ENCODE measurements around the gene AOC2. TPM values are rescaled to one million over a fixed set of nuclear protein-coding genes. Genes with fewer than 3 reads are reported as not detected.

Gene AOC2
- total and polyA plus RNA-seq, 10 of the 15 experiments (the other 5 are each of a cell fraction or from before 2014, with no cell fraction given) = 0.08 to 1.9 (median 0.62) TPM

Small RNA genes lying within 50 kb of the gene (microRNA-seq; reads per million reads assigned to microRNA genes)
- gene MIR6781 = 1.3 reads per million

Small RNA genes lying within 50 kb of the gene (small RNA-seq; reads per million reads assigned to genes)
- gene MIR6781 (0.12 reads per million), gene RNU6-287P (not detected)

Other genes starting within 250 kb of the AOC2 start
Only the 7 nearest of the 23 such genes appear.
- 0.06 and 0.11 TPM in 2 replicates for gene WNK4, start 64.0 kb upstream of the AOC2 start, total RNA-seq (2014; rRNA removed)
- not detected in 2 replicates for gene WNK4, start 64.0 kb upstream of the AOC2 start, total RNA-seq (2014; rRNA removed; fragmentation: Illumina TruSeq; extraction: Trizol)
- gene WNK4, start 64.0 kb upstream of the AOC2 start, total RNA-seq (2021) = 0.18 and 0.27 TPM in 2 replicates
- gene WNK4, start 64.0 kb upstream of the AOC2 start, polyA plus RNA-seq (2011; rRNA removed) = 0.27 and 0.29 TPM in 2 replicates
- gene WNK4, start 64.0 kb upstream of the AOC2 start, polyA plus RNA-seq (2014; fragmentation: Illumina TruSeq; extraction: Trizol) = not detected in 2 replicates
- not detected for gene WNK4, start 64.0 kb upstream of the AOC2 start, polyA plus RNA-seq (2014; fragmentation: Nextera tagmentation; extraction: Ambion mirVana)
- 0.13 and 0.88 TPM in 2 replicates for gene WNK4, start 64.0 kb upstream of the AOC2 start, polyA plus RNA-seq (2014; rRNA removed)
- gene WNK4, start 64.0 kb upstream of the AOC2 start, polyA plus RNA-seq (2016; fragmentation: Nextera tagmentation; extraction: Ambion mirVana) = under 1 TPM in 1 of 2 experiments, not detected in 1; 0.07 TPM
- gene COA3, start 45.9 kb upstream of the AOC2 start, total RNA-seq (2014; rRNA removed) = 67.1 and 69.8 TPM in 2 replicates
- gene COA3, start 45.9 kb upstream of the AOC2 start, total RNA-seq (2014; rRNA removed; fragmentation: Illumina TruSeq; extraction: Trizol) = 44.3 and 46.7 TPM in 2 replicates
- 44.0 and 45.2 TPM in 2 replicates for gene COA3, start 45.9 kb upstream of the AOC2 start, total RNA-seq (2021)
- gene COA3, start 45.9 kb upstream of the AOC2 start, polyA plus RNA-seq (2011; rRNA removed) = 52.4 and 61.6 TPM in 2 replicates
- 50.1 and 55.1 TPM in 2 replicates for gene COA3, start 45.9 kb upstream of the AOC2 start, polyA plus RNA-seq (2014; fragmentation: Illumina TruSeq; extraction: Trizol)
- gene COA3, start 45.9 kb upstream of the AOC2 start, polyA plus RNA-seq (2014; fragmentation: Nextera tagmentation; extraction: Ambion mirVana) = 100 to 1,000 TPM in 1 of 2 experiments, 10 to 100 TPM in 1; 86.5 to 123 TPM
- 62.1 and 62.4 TPM in 2 replicates for gene COA3, start 45.9 kb upstream of the AOC2 start, polyA plus RNA-seq (2014; rRNA removed)
- 100 to 1,000 TPM; 154 to 161 TPM for gene COA3, start 45.9 kb upstream of the AOC2 start, polyA plus RNA-seq (2016; fragmentation: Nextera tagmentation; extraction: Ambion mirVana)
- gene CNTD1, start 45.7 kb upstream of the AOC2 start, total RNA-seq (2014; rRNA removed) = 0.06 and 0.11 TPM in 2 replicates
- gene CNTD1, start 45.7 kb upstream of the AOC2 start, total RNA-seq (2014; rRNA removed; fragmentation: Illumina TruSeq; extraction: Trizol) = not detected in 2 replicates
- not detected in 2 replicates for gene CNTD1, start 45.7 kb upstream of the AOC2 start, total RNA-seq (2021)
- gene CNTD1, start 45.7 kb upstream of the AOC2 start, polyA plus RNA-seq (2011; rRNA removed) = 0.11 and 0.19 TPM in 2 replicates
- gene CNTD1, start 45.7 kb upstream of the AOC2 start, polyA plus RNA-seq (2014; fragmentation: Illumina TruSeq; extraction: Trizol) = not detected in 2 replicates
- gene CNTD1, start 45.7 kb upstream of the AOC2 start, polyA plus RNA-seq (2014; fragmentation: Nextera tagmentation; extraction: Ambion mirVana) = 1 to 10 TPM in 1 of 2 experiments, under 1 TPM in 1; 0.80 to 1.4 TPM
- gene CNTD1, start 45.7 kb upstream of the AOC2 start, polyA plus RNA-seq (2014; rRNA removed) = not detected in 2 replicates
- gene CNTD1, start 45.7 kb upstream of the AOC2 start, polyA plus RNA-seq (2016; fragmentation: Nextera tagmentation; extraction: Ambion mirVana) = 1 to 10 TPM; 1.4 to 1.5 TPM
- 107 and 113 TPM in 2 replicates for gene BECN1, start 20.3 kb upstream of the AOC2 start, total RNA-seq (2014; rRNA removed)
- 71.2 and 78.1 TPM in 2 replicates for gene BECN1, start 20.3 kb upstream of the AOC2 start, total RNA-seq (2014; rRNA removed; fragmentation: Illumina TruSeq; extraction: Trizol)
- 73.8 and 78.7 TPM in 2 replicates for gene BECN1, start 20.3 kb upstream of the AOC2 start, total RNA-seq (2021)
- 84.3 and 86.9 TPM in 2 replicates for gene BECN1, start 20.3 kb upstream of the AOC2 start, polyA plus RNA-seq (2011; rRNA removed)
- gene BECN1, start 20.3 kb upstream of the AOC2 start, polyA plus RNA-seq (2014; fragmentation: Illumina TruSeq; extraction: Trizol) = 85.2 and 110 TPM in 2 replicates
- 10 to 100 TPM; 39.6 to 60.6 TPM for gene BECN1, start 20.3 kb upstream of the AOC2 start, polyA plus RNA-seq (2014; fragmentation: Nextera tagmentation; extraction: Ambion mirVana)
- 90.8 and 102 TPM in 2 replicates for gene BECN1, start 20.3 kb upstream of the AOC2 start, polyA plus RNA-seq (2014; rRNA removed)
- 100 to 1,000 TPM; 113 to 120 TPM for gene BECN1, start 20.3 kb upstream of the AOC2 start, polyA plus RNA-seq (2016; fragmentation: Nextera tagmentation; extraction: Ambion mirVana)
- gene PSME3, start 11.2 kb upstream of the AOC2 start, total RNA-seq (2014; rRNA removed) = 92.3 and 93.2 TPM in 2 replicates
- gene PSME3, start 11.2 kb upstream of the AOC2 start, total RNA-seq (2014; rRNA removed; fragmentation: Illumina TruSeq; extraction: Trizol) = 83.7 and 89.6 TPM in 2 replicates
- 187 and 190 TPM in 2 replicates for gene PSME3, start 11.2 kb upstream of the AOC2 start, total RNA-seq (2021)
- 126 and 130 TPM in 2 replicates for gene PSME3, start 11.2 kb upstream of the AOC2 start, polyA plus RNA-seq (2011; rRNA removed)
- 198 and 200 TPM in 2 replicates for gene PSME3, start 11.2 kb upstream of the AOC2 start, polyA plus RNA-seq (2014; fragmentation: Illumina TruSeq; extraction: Trizol)
- 10 to 100 TPM; 26.9 to 33.8 TPM for gene PSME3, start 11.2 kb upstream of the AOC2 start, polyA plus RNA-seq (2014; fragmentation: Nextera tagmentation; extraction: Ambion mirVana)
- 141 and 145 TPM in 2 replicates for gene PSME3, start 11.2 kb upstream of the AOC2 start, polyA plus RNA-seq (2014; rRNA removed)
- gene PSME3, start 11.2 kb upstream of the AOC2 start, polyA plus RNA-seq (2016; fragmentation: Nextera tagmentation; extraction: Ambion mirVana) = 100 to 1,000 TPM; 320 to 330 TPM
- 0.11 and 0.44 TPM in 2 replicates for gene AOC3, start 6.6 kb downstream of the AOC2 start, total RNA-seq (2014; rRNA removed)
- 0.09 and 0.28 TPM in 2 replicates for gene AOC3, start 6.6 kb downstream of the AOC2 start, total RNA-seq (2014; rRNA removed; fragmentation: Illumina TruSeq; extraction: Trizol)
- 0.56 and 0.80 TPM in 2 replicates for gene AOC3, start 6.6 kb downstream of the AOC2 start, total RNA-seq (2021)
- gene AOC3, start 6.6 kb downstream of the AOC2 start, polyA plus RNA-seq (2011; rRNA removed) = 0.82 and 0.83 TPM in 2 replicates
- gene AOC3, start 6.6 kb downstream of the AOC2 start, polyA plus RNA-seq (2014; fragmentation: Illumina TruSeq; extraction: Trizol) = 0.48 and 0.55 TPM in 2 replicates
- gene AOC3, start 6.6 kb downstream of the AOC2 start, polyA plus RNA-seq (2014; fragmentation: Nextera tagmentation; extraction: Ambion mirVana) = under 1 TPM in 1 of 2 experiments, not detected in 1; 0.02 TPM
- 0.81 and 0.91 TPM in 2 replicates for gene AOC3, start 6.6 kb downstream of the AOC2 start, polyA plus RNA-seq (2014; rRNA removed)
- gene AOC3, start 6.6 kb downstream of the AOC2 start, polyA plus RNA-seq (2016; fragmentation: Nextera tagmentation; extraction: Ambion mirVana) = under 1 TPM in 1 of 2 experiments, not detected in 1; 0.20 TPM
- gene G6PC1, start 56.2 kb downstream of the AOC2 start, total RNA-seq (2014; rRNA removed) = not detected in 2 replicates
- gene G6PC1, start 56.2 kb downstream of the AOC2 start, total RNA-seq (2014; rRNA removed; fragmentation: Illumina TruSeq; extraction: Trizol) = not detected in 2 replicates
- 0.11 TPM in 1 of 2 replicates, not detected in the other for gene G6PC1, start 56.2 kb downstream of the AOC2 start, total RNA-seq (2021)
- not detected in 2 replicates for gene G6PC1, start 56.2 kb downstream of the AOC2 start, polyA plus RNA-seq (2011; rRNA removed)
- gene G6PC1, start 56.2 kb downstream of the AOC2 start, polyA plus RNA-seq (2014; fragmentation: Illumina TruSeq; extraction: Trizol) = not detected in 2 replicates
- gene G6PC1, start 56.2 kb downstream of the AOC2 start, polyA plus RNA-seq (2014; fragmentation: Nextera tagmentation; extraction: Ambion mirVana) = not detected
- not detected in 2 replicates for gene G6PC1, start 56.2 kb downstream of the AOC2 start, polyA plus RNA-seq (2014; rRNA removed)
- gene G6PC1, start 56.2 kb downstream of the AOC2 start, polyA plus RNA-seq (2016; fragmentation: Nextera tagmentation; extraction: Ambion mirVana) = not detected

All from GM12878 (cell line).